NCI-H2196 treated with DMSO at 0.1 percent for 48 hours (cell line): ENCODE data around the gene TRAPPC3.
A peak's percentile ranks its signal among the peaks of the same experiment; 100 is the strongest.
"Not testable (repeated sequence)": the region's sequence is repeated elsewhere in the genome, so short reads cannot be mapped to it uniquely, and the experiment has no call there.

Source experiments
- DNase-seq: peaks from one replicate; lab custom pipeline; 2025; ENCODE audit not compliant: unreplicated experiment; lab: John Stamatoyannopoulos, UW

The TRAPPC3 gene

DNA sequence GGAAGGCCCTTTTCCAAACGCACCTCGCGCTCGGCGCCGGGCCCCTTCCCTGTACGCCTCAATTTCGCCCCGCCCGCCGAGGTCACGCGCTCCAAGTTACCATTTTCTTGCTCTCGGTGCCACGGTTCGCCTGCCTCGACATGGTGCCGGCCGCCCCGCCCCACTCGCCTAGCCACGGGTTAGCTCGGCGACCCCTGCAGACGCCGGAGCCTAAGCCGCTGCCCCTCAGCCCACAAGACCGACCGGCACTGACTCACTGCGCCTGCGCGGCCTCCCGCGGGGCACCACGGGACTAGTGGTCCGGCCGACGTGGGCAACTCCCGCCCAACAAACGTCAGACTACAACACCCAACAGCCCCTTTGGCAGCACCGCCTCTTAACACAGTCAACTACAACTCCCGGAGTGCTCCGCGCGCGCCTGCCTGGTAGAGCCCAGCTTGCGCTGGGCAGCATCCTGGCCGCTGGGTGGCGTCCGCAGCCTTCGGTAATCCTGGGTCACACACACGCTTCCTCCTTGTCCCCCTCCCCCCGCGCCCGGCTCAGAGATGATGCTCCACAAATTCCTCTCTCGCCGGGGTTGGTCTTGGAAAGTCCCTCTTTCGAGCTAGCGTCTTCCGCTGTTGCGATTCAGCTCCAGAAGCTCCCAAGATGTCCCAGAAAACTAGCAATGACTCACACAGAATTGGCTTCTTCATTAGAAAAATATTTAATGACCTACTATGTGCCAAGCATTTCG is at the start of gene TRAPPC3:
Gene TRAPPC3, minus strand, starts transcription at position 250 of the 736 bp plus-strand sequence. Its CDS starts 108 bp downstream, at position 142.
- peak; percentile 99 for DNase-seq

DNA sequence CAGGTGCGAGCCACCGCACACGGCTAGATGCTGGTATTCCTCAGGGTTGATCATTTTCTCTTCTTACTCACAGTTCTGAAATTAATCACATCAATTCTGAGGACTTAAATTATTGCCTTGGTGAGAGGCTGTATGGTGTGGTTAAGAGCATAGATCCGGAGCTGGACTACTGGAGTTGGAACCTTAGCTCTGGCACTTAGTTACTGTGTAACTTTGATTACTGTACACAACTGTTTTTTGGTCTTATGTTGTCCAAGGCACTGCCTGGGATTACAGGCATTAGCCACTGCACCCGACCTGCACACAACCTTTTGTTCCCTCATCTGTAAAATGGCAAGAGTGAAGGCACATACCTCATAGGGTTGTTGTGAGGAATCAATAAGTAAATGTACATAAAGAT is 49.4 kb upstream of the TRAPPC3 start:
- no peak for DNase-seq

DNA sequence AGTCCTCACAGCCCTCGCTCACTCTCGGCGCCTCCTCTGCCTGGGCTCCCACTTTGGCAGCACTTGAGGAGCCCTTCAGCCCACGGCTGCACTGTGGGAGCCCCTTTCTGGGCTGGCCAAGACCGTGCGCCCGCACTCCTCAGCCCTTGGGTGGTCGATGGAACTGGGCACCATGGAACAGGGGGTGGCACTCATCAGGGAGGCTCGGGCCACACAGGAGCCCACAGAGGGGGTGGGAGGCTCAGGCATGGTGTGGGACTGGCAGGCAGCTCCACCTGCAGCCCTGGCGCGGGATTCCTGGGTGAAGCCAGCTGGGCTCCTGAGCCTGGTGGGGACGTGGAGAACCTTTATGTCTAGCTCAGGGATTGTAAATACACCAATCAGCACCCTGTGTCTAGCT is 47.5 kb upstream of the TRAPPC3 start:
- not testable (repeated sequence) for DNase-seq

DNA sequence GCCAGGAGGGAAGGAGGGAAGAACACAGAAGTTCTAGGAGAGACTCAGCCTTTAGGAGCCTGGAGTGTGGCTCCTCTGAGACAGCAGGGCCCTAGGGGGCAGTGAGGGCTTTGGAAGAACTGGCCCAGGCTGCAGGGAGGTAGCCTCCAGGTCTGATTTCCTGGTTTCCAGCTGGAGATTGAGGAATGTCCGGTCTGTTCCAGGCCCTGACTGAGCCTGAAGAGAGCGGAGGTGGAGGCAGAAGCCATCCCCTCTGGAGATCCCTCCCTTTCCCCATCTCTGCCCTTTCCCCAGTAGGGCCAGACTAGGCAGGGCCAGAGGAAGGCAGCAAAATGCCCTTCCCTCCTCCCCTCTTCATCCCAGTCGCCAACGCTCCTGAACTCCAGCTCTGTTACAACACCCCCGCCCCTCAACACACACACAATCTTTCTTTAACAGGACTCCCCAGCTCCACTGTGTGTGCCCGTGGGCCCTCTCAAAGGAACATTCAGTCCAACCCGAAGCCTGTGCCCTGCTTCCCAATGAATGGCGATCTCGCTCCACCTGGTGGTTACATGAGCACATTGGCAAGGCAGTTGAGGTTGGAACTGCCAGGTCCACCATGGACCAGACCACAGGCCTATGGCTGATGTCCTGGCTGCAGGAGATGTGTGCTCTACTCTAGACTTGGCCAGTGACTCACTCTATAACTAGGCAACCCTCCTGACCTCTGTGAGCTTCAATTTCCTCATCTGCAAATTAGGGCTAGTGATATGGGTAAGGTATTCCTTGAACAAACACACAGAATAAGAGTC is 38.7 kb upstream of the TRAPPC3 start:
- peak; percentile 82 for DNase-seq

DNA sequence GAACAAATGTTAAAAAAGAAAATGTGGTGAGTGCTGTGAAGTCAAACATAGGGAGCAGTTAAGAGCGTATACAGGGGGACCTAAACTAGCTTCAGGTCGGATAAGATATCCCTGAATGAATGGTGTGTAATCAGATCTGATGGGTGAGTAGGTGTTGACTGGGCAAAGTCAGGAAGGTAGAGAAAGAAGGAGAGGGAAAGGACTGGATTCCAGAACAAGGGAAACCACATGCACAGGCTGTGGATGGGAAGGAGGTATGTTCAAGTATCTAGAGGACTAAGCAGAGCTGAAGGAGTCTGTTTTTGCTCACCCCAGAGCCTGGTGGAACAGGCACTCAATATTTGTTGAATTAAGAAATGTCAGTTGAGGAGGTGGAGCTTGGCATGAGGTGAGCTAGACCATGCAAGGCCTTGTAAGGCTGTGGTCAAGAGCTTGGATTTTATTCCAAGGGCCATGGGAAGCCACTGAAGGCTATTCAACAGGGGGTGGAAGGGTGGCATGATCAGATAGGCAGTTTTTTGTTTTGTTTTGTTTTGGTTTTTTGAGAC is 34.1 kb upstream of the TRAPPC3 start:
- DNase-seq, result no peak

DNA sequence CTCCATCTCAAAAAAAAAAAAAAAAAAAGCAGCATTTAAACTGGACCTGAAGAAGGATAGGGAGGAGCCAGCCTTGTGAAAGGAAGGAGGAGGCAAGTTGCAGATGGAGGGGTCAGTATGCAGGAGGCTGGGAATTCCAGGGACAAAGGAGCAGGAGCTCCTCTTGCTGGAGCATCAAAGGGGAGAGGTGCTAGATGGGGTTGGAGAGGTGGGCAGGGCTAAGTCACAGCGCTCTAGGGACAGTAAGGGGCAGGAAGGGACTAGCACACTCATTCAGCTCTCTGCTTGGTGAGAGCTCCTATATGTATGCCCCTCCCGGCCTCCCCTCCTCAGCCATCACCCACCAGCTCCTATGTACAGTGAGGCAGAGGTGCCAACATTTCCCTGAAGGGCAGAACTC is 33.4 kb upstream of the TRAPPC3 start:
- DNase-seq, result no peak

DNA sequence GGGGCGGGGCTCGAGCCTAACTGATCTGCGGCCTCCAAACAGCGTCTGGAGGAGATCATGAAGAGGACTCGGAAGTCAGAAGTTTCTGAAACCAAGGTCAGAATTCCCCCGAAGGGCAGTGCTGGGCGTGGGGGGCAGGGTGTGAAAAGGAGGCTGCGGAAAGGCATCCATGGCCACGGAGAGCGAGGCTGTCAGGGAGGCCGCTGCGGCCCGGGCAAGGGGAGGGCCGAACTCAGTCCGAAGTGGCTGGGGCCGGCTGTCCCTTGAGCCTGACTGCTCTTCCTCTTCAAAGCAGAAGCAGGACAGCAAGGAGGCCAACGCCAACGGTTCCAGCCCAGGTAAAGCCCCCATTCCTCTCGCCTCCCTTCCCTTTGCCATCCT is 29.9 kb upstream of the TRAPPC3 start:
- DNase-seq, result no peak

DNA sequence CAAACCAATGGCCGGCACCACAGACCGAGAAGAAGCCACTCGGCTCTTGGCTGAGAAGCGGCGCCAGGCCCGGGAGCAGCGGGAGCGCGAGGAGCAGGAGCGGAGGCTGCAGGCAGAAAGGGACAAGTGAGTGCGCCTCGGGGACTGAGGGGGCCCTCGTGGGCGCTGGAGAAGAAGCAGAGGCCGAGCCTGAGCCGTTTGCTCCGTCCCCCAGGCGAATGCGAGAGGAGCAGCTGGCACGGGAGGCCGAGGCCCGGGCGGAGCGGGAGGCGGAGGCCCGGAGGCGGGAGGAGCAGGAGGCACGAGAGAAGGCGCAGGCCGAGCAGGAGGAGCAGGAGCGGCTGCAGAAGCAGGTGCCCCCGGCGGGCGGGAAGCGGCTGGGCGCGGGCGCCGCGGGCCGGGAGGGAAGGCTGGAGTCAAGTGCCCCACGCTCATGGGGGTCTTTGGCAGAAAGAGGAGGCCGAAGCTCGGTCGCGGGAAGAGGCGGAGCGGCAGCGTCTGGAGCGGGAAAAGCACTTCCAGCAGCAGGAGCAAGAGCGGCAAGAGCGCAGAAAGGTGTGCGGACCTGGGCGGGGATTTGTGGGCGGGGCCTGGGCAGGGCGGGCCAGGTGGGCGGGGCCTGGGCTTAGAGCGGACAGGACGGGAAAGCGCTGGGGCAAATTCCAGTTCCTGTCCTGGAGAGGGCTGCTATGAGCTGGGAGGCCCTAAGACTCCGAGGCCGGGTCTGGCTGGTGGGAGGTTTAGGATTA is 29.4 kb upstream of the TRAPPC3 start:
- no peak for DNase-seq

DNA sequence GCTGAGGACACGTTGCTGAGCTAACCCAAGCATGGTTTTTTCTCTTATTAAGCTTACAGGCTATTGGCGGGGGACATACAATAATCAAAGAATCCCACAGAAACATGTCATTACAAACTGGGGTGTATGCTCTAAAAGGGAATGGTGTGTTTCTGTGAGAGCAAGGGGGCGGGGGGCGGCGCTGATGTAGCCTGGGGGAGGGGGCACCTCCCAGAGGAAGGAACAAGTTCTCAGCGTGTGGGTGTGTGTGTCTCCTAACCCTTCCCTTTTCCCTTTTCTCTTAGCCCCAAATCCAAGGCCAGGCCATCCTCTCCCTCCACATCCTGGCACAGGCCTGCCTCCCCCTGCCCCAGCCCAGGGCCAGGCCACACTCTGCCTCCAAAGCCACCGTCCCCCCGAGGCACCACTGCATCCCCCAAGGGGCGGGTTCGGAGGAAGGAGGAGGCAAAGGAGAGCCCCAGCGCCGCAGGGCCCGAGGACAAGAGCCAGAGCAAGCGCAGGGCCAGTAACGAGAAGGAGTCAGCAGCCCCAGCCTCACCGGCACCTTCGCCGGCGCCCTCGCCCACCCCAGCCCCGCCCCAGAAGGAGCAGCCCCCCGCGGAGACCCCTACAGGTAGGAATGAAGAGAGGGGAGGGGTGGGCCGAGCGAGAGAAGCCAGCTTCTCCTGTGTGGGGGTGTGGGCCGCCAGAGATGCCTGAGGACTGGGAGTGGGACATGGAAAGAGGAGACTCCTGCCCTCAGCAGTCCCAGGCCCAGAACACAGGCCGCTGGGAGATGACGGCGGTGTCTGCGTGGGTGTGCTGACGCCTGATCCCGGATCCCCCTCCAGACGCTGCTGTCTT is 28.5 kb upstream of the TRAPPC3 start:
- DNase-seq, result no peak

DNA sequence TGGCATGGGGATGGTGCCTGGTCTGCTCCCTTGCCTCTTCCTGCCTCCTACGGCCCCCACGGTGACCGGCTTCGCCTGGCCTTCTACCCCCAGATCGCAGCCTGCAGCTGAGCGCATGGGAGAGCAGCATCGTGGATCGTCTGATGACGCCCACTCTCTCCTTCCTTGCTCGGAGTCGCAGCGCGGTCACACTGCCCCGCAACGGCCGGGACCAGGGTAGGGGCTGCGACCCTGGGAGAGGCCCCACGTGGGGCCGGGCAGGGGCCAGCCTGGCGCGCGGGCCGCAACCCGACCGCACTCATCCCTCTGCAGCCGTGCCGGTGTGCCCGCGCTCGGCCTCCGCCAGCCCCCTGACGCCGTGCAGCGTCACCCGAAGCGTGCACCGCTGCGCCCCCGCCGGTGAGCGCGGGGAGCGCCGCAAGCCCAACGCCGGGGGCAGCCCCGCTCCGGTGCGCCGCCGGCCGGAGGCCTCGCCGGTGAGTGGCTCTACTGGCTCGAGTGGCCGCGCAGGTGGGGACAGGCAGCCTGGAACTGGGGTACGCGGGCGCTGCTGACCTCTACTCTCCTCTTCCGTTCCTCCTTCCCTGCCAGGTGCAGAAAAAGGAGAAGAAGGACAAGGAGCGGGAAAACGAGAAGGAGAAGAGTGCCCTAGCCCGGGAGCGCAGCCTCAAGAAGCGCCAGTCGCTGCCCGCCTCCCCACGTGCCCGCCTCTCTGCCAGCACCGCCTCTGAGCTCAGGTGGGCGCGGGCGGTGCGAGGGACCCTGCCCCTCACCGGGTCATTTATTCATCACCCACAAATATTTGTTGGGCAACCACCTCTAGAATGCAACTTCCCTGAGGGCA is 27.0 kb upstream of the TRAPPC3 start:
- DNase-seq, result no peak

DNA sequence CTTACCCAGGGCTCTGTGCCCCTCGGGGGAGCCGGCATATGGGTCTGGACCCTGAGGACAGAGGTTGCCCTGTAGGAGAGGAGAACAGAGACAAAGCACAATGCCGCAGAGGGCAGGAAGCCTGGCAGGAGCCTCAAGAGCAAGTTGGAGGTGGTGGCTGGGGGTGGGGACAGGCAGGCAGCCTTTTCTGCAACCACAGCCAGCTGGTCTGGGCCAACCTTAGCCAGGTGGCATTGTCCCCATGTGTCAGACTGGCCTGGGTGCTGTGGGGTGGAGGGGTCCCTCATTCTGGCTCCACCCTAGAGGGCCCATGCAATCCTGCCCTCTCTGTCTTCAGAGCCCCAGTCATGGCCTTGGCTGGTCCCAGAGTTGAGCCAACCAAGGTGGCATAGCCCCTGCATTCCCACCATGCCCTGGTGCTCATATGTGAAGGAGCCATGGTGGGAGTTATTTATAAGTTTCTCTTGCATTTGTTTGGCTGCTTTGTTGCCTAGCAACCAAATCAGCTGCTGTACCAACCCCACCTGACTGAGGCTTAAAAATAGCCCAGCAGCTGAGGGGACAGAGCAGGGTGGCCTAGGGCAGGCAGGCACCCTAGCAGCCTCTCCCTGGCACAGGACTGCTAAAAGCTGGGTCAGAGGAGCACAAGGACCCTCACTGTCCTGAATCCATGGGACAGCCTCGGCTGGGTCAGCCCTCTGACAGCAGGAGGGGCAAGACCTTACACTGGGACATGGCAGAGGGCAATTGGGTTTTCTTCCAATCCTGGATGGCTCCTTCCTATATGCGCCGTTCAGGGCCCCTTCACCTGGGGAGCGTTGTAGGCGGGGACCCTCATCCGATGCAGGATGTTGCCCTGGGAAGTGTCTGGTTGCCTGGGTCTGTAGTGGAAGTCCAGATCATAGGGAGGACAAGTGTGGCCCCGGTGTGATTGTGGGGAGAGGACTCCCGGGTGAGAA is 26.1 kb upstream of the TRAPPC3 start:
- DNase-seq, result no peak

DNA sequence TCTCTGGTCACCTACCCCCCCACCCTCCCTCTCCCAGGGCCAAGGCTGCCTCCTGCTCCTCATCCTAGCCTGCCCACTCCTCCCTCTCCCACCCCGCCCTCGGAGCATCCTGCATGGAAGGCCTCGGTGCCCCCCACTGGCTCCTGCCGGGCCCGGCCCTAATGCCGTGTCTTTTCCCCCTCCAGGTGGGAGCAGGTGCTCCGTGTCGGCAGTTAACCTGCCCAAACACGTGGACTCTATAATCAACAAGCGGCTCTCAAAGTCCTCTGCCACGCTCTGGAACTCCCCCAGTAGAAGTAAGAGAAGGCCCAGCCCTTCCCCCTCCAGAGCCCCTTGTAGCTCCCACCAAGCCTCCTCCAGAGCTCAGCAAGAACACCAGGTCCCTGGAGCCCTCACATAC is 25.4 kb upstream of the TRAPPC3 start:
- no peak for DNase-seq

DNA sequence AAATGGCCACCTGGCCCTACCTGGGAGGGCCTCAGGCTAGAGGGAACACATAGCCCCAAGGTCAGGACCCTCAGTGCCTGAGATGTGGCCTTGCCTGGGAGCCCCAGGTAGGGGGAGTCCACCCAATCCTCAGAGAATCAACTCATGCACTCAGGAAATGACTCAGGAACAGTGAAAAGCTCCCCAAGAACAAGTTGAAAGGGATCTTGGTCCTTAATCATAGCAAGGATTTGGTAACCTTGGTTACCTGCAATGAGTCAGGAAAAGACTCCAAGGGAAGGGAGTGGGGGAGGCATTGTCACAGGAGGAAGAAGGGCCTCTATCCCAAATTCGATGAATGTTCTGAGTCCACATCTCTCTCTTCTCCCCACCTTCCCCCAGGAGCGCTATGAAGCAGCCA is 23.7 kb upstream of the TRAPPC3 start:
- DNase-seq, result no peak

DNA sequence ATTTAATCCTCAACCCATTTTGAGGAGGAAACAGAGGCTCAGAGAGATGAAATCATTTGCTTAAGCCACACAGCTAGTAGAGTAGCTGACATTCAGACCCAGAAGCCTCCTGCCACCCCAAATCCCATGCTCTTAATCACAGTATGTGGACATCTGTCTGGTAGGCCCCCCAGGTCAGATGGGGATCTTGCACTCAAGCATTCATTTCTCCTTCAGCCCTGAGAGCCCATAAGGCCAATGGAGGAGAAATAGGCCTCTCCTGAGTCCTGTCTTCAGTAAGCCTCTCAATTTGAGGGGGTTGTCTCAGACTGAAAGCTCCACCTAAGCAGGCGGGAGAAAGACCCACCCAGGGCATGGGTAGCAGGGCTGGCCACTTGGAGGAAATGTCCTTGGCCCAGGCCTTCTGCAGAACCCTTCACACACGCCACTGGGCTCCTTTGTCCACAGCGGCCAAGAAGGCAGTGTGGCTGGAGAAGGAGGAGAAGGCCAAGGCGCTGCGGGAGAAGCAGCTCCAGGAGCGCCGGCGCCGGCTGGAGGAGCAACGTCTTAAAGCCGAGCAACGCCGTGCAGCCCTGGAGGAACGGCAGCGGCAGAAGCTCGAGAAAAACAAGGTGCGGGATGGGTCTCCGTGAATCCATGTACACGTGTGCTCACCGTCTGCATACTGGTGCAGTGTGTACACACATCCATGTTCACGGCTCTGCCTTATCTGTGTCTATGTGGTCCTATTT is 22.9 kb upstream of the TRAPPC3 start:
- DNase-seq, result no peak

DNA sequence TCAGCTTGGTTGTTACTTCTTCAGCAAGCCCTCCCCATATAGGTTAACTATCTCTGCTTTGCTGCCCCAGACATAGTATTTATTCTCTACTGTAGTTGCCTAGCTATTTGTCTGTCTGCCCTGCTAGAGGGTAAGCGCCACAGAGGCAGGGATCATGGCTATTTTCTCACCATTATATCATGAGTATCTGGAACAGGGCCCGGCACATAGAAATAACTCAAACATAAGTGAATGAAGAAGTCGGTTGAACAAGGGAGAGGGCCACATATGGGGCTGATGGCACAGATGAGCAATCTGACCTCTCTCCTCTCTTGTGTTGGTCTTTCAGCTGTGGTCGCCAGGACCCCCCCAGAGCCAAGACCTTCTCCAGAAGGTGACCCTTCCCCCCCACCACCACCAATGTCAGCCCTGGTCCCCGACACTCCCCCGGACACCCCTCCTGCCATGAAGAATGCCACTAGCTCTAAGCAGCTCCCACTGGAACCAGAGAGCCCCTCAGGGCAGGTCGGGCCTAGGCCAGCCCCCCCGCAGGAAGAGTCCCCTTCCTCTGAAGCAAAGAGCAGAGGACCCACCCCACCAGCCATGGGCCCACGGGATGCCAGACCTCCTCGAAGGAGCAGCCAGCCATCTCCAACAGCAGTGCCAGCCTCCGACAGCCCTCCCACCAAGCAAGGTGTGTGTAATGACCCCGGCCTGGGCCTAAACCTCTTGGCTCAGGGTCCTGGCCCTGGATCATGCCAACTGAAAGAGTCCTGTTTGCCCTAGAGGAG is 21.5 kb upstream of the TRAPPC3 start:
- no peak for DNase-seq

DNA sequence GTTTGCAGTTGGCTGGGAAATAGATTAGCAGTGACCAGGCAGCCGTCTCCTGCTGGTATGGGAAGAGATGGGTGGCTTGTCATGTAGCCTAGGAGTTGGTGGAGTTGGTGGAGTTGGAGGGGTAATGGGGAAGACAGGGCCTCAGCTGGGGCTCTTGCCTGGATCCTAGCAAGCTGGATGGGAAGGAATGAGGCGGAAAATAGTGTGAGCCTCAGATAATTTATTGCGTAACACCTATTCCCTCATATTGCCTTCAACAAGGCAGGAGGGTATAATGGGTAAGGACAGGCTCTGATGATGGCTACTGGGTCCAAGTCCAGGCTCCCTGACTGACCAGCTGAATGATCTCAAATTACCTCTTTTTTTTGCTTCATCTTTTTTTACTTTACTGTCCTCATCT is 19.2 kb upstream of the TRAPPC3 start:
- DNase-seq, result no peak
